ENCODE data around the gene TMPRSS3.

The TMPRSS3 gene

GRCh38 chr21:42369821-42370220 lies 26.0 kb downstream of the TMPRSS3 start:
- DNase-seq = no peak

- no peak for DNase-seq
These were observed 28.3 kb downstream of the TMPRSS3 start for GRCh38 chr21:42367367-42368165.

DNA sequence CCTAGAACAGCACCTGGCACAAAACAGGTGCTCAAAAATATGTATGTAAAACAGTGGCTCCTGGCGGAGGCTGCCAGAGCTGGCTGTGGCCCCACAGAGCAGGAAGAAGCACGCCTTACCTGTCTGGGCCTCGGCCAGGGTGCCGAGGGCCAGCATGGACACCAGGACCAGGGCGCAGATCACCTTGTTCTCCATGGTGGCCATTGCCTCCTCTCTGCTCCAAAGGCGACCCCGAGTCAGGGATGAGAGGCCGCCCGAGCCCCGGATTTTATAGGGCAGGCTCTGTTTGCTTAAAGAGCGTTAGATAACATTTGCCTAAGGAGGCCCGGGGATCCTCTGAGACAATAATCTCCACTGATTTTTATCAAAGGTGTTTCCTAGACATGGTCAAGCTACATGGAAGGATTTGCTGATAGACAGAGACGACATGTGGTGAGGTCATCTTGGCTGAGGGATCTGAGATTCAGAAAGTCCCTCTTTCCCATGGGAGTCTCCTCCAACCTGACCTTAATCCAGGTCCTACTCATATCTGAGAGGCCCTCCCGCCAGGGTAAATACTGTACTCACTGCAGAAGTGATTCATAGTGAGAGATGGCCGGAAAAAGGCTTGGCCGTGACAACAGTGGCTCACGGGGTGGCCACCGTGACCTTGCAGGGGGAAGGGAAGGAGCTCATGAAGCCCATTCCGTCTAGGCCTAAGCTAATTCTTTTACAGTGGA lies 29.4 kb downstream of the TMPRSS3 start, which contains the start of gene TFF1:
Gene TFF1, minus strand, starts transcription at position 244 of the 719 bp plus-strand sequence. Its CDS starts 40 bp downstream, at position 204.
- no peak for DNase-seq

DNA sequence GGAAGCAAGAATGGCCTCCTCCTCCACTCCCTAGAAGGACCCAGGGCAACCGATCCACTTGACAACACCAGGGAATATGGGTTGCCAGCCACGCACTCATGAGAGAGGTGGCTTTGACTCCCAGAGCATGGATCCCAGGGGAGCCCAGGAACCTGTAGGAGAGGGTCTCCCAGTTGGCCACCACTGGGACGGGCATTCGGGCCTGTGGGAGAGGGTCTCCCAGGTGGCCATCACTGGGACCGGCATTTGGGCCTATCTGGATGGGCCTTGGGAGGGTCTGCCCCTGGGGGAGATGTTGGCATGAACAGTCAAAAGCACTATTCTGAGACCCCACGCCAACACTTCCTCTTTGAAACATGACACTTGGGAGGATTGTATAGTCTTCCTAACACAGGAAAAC lies 30.1 kb downstream of the TMPRSS3 start:
- no peak for DNase-seq

DNA sequence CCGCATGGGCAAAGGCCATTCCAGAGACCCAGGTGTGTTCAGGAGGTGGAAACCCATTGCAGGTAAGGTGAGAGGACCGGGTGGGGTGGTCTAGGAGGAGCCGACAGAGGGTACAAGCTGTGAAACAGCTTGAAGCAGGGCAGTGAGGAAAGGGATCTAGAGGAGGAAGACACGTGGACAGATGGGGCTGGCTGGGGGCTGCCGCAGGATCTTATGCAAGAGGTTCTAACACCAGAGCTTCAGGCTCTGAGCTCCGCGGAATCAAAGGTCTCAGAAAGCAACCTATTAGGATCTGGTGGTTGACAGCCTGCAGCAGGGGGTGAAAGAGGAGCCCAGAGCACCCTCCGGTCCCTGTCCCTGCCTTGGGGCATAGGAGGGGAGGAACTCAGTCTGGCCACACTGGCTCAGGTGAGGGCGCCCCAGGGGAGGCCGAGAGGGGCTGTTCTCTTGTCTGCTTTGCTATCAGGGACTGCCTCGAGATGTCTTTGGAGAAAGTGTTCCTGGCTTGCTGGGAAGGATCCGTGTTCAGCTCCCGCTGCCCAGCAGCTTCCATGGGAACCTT lies 31.5 kb downstream of the TMPRSS3 start:
- DNase-seq = no peak

DNA sequence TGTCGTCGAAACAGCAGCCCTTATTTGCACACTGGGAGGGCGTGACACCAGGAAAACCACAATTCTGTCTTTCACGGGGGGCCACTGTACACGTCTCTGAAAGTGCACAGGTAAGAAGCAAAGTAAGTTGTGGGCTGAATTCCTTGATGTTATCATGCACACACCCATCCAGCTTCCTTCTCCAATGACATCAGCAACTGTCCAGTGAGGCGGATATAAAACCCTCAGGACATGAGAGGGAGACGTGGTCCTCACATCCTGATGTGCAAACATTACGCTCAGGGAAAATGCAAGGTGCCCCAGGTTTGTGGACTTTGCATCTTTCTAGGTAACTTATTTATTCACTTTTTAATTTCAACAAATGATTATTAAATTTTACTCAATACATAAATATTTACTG lies 32.5 kb downstream of the TMPRSS3 start:
- DNase-seq = no peak

DNA sequence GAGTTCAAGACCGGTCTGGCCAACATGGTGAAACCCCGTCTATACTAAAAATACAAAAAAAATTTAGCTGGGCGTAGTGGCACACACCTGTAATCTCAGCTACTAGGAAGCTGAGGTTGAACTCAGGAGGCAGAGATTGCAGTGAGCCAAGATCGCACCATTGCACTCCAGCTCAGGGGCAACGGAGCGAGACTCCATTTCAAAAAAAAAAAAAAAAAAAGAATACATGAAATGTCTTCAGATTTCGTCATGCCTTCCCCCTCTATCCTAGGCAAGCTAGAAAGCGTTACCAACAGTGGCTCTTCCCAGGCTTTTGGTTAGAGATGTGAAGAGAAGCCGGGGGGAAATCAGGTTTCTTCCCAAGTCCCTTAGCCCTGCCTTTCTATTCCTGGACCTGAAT lies 33.2 kb downstream of the TMPRSS3 start:
- DNase-seq = no peak

- no peak for DNase-seq
These were observed 33.7 kb downstream of the TMPRSS3 start for GRCh38 chr21:42362198-42362597.

DNA sequence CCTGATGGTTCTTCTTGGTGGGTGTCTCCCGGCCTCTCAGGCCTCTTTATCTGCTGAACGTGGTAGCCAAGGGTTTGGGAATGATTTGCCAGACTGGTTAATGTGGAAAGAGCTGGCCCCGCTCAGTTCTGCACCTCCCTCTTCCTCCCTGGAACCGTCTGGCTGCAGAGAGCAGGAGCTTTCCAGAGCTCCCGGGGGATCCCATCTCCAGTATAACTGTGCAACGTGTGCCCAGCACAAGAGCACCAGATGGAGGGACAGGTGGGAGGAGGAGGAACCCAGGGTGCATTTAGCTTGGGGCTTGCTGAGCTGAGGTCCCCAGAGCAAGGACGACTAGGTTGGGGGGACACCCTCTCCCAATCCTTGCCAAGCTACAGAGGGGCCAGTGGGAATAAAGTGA lies 34.6 kb downstream of the TMPRSS3 start:
- no peak for DNase-seq

DNA sequence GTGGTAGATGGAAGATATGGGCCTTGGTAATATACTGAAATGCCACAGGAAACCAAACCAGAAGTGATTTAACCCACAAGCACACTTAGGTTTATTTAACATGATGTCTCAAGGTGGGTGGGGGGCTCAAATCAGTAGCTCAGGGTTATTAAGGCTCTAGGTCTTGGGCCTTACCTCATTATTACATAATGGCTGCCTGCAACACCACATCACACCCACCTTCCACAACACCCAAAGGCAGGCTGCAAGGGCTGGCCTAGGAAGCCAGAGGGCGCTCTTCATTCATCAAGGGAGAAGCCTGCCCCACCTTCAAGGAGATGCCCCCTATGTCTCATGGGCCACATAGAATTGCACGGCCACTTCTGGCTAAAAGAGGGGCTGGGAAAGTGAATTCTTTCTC lies 35.5 kb downstream of the TMPRSS3 start:
- DNase-seq = no peak

DNA sequence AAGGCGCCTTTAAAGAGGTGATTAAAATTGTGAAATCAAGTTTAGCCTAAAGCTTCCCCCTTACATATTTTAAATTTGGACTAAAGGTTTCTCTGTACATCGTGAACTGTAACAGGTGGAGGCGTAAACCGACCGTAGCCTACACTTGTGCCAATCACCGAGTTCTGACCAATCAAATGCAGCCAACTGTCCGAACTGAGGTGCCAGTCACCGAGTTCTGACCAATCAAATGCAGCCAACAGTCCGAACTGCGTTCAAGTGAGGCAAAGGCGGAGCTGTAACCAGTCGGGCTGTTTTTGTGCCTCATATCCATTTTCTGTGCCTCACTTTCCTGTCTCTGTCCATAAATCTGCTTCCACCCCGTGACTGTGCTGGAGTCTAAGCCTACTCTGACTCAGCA lies 36.9 kb downstream of the TMPRSS3 start:
- no peak for DNase-seq

- no peak for DNase-seq
These were observed 37.6 kb downstream of the TMPRSS3 start for GRCh38 chr21:42358261-42358660.

- no peak for DNase-seq
These were observed 38.5 kb downstream of the TMPRSS3 start for GRCh38 chr21:42357307-42357706.

- no peak for DNase-seq
These were observed 39.2 kb downstream of the TMPRSS3 start for GRCh38 chr21:42356650-42357049.

- DNase-seq = no peak
These were observed 39.8 kb downstream of the TMPRSS3 start for GRCh38 chr21:42356046-42356445.

DNA sequence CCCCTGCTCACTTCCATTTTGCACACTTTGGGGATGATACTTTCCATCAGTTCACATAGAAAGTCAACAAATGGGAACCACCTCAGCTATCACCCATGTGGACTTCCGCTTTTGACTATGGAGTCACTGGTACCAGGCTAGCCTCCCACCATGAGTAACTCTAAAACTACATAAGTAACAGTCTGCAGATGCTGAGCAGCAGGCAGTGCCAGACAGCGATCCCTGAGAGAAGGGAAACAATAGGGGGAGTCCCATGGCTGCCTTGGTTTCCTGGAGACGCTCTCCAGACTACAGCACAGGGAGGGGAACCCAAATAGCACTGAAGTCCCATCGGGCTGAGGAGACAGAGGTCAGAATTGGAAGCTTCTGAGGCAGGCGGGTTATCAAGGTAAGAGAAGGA lies 42.2 kb downstream of the TMPRSS3 start:
- DNase-seq = no peak

GRCh38 chr21:42352441-42353095 lies 43.3 kb downstream of the TMPRSS3 start:
- DNase-seq = no peak

GRCh38 chr21:42351626-42352440 lies 44.0 kb downstream of the TMPRSS3 start:
- DNase-seq = no peak

GRCh38 chr21:42350927-42351426 lies 44.9 kb downstream of the TMPRSS3 start, which contains the start of gene TFF2:
Gene TFF2 (minus strand): TSS chr21:42350994. CDS start chr21:42350957, 37 bp downstream.
- DNase-seq = no peak

- DNase-seq = no peak
These were observed 45.4 kb downstream of the TMPRSS3 start for GRCh38 chr21:42350318-42350910.

DNA sequence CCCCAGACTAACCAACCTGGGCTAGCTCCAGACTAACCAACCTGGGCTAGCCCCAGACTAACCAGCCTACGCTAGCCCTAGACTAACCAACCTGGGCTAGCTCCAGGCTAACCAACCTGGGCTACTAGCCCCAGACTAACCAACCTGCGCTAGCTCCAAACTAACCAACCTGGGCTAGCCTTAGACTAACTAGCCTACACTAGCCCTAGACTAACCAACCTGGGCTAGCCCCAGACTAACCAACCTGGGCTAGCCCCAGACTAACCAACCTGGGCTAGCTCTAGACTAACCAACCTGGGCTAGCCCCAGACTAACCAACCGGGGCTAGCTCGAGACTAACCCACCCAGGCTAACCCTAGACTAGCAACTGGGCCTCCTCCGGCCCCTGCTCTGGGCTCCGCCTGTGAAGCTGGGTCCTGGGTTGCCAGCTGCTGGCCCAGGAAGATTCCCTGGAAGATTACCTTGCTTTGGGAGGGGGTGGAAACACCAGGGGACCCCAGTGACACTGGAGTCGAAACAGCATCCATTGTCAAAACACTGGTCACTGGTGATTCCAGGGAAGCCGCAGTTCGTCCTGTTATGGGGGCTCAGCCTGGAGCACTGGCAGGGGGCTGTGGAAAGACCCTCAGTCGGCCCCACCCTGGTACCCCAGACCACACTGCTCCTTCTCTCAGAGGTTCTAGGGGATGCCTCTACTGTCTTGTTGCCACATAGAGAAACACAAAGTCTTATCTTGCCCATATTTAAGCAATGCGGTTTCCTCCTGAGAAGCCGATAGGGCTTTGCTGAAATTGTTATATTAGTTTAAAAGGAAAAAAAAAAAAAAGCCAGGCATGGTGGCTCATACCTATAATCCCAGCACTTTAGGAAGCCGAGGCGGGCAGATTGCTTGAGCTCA lies 46.2 kb downstream of the TMPRSS3 start:
- DNase-seq = no peak
